ENCODE results near the gene OXTR. TPM values are rescaled to one million over a fixed set of nuclear protein-coding genes. Genes with fewer than 3 reads are reported as not detected.

The OXTR gene
- polyA plus RNA-seq, 1 donor (not counting 4 experiments of a cell fraction or from before 2014, with no cell fraction given): 0.16 TPM

- FAIRE-seq (no peak), DNase-seq (ENCODE audit: low read depth, low spot score) (no peak)
- TF ChIP-seq CTCF (optimal IDR thresholded peaks at IDR 0.05 in 1 of 3, IDR thresholded peaks at IDR 0.05 in 1 of 3, conservative IDR thresholded peaks at IDR 0.05 in 1 of 3; ENCODE audit: extremely low read depth in 1 of 3, insufficient read depth in 2 of 3, low read length in 3 of 3) (no peak), EZH2 (IDR thresholded peaks at IDR 0.05; ENCODE audit: low read length) (no peak)
- H3K4me2 ChIP-seq (ENCODE audit: control insufficient read depth, extremely low read depth, insufficient read depth, low read depth, low read length): no peak overlapping the region
- no peaks in the 10 kb centered on the region for H3K36me3 ChIP-seq (ENCODE audit: control insufficient read depth in 2 of 2, extremely low read depth in 1 of 2, insufficient read depth in 2 of 2, low read length in 2 of 2)
- H3K4me3 ChIP-seq (ENCODE audit: control insufficient read depth in 2 of 3, extremely low read depth in 1 of 3, insufficient read depth in 2 of 3, low read depth in 1 of 3, low read length in 3 of 3): no peak overlapping the region
- dilution Hi-C loops (cut with MboI; ENCODE audit: extremely low pct_ligation_motif_present, low sequenced_read_pairs): no loop called here
- H3K9ac ChIP-seq (ENCODE audit: control insufficient read depth, extremely low read depth, insufficient read depth, low read length): no peak overlapping the region
- H3K27me3 ChIP-seq (ENCODE audit: control insufficient read depth, extremely low read depth, insufficient read depth, low read length): no peaks in the 10 kb centered on the region
- H3K27ac ChIP-seq (ENCODE audit: control insufficient read depth, insufficient read depth, low read length): no peak overlapping the region
- no peaks in the 10 kb centered on the region for H3K79me2 ChIP-seq (ENCODE audit: control insufficient read depth, insufficient read depth, low read length)
- H3K4me1 ChIP-seq (ENCODE audit: control insufficient read depth, extremely low read depth, insufficient read depth, low read length): peaks cover 6% of the 10 kb centered on the region
- no peaks in the 10 kb centered on the region for H3K9me1 ChIP-seq (ENCODE audit: control insufficient read depth, extremely low read depth, insufficient read depth, low read length)
- H3K9me3 ChIP-seq (ENCODE audit: control insufficient read depth, low read depth, low read length): no peaks in the 10 kb centered on the region
- H4K20me1 ChIP-seq (ENCODE audit: control insufficient read depth, extremely low read depth, insufficient read depth, low read length): no peaks in the 10 kb centered on the region
- H2AFZ ChIP-seq (ENCODE audit: control insufficient read depth, low read length): no peak overlapping the region
These were observed 39.9 kb downstream of the OXTR start for GRCh38 chr3:8729479-8729878.

- Histone ChIP-seq H3K27ac (ENCODE audit: control insufficient read depth, insufficient read depth, low read length) (no peak overlapping the region), H2AFZ (ENCODE audit: control insufficient read depth, low read length) (no peak overlapping the region), H3K36me3 (ENCODE audit: control insufficient read depth in 2 of 2, extremely low read depth in 1 of 2, insufficient read depth in 2 of 2, low read length in 2 of 2) (no peaks in the 10 kb centered on the region), H3K4me2 (ENCODE audit: control insufficient read depth, extremely low read depth, insufficient read depth, low read depth, low read length) (no peak overlapping the region), H3K79me2 (ENCODE audit: control insufficient read depth, insufficient read depth, low read length) (no peaks in the 10 kb centered on the region), H3K4me1 (ENCODE audit: control insufficient read depth, extremely low read depth, insufficient read depth, low read length) (peaks cover 8% of the 10 kb centered on the region), H3K27me3 (ENCODE audit: control insufficient read depth, extremely low read depth, insufficient read depth, low read length) (no peaks in the 10 kb centered on the region), H3K9ac (ENCODE audit: control insufficient read depth, extremely low read depth, insufficient read depth, low read length) (no peak overlapping the region), H3K9me1 (ENCODE audit: control insufficient read depth, extremely low read depth, insufficient read depth, low read length) (no peaks in the 10 kb centered on the region), H3K9me3 (ENCODE audit: control insufficient read depth, low read depth, low read length) (no peaks in the 10 kb centered on the region), H4K20me1 (ENCODE audit: control insufficient read depth, extremely low read depth, insufficient read depth, low read length) (no peaks in the 10 kb centered on the region), H3K4me3 (ENCODE audit: control insufficient read depth in 2 of 3, extremely low read depth in 1 of 3, insufficient read depth in 2 of 3, low read depth in 1 of 3, low read length in 3 of 3) (no peak overlapping the region)
- FAIRE-seq: no peak
- TF ChIP-seq EZH2 (IDR thresholded peaks at IDR 0.05; ENCODE audit: low read length) (no peak), CTCF (optimal IDR thresholded peaks at IDR 0.05 in 1 of 3, IDR thresholded peaks at IDR 0.05 in 1 of 3, conservative IDR thresholded peaks at IDR 0.05 in 1 of 3; ENCODE audit: extremely low read depth in 1 of 3, insufficient read depth in 2 of 3, low read length in 3 of 3) (no peak)
- DNase-seq (ENCODE audit: low read depth, low spot score): no peak
- dilution Hi-C loops (cut with MboI; ENCODE audit: extremely low pct_ligation_motif_present, low sequenced_read_pairs): no loop called here
These were observed 41.6 kb downstream of the OXTR start for GRCh38 chr3:8727605-8728512.
